Retina (tissue), 1 donor: ENCODE measurements around the gene AQP12A.

ENCODE experiments used
- DNase-seq: peaks from one replicate; pipeline ENCODE4 v3.0.0-alpha.2; 2016

AQP12A gene

DNA sequence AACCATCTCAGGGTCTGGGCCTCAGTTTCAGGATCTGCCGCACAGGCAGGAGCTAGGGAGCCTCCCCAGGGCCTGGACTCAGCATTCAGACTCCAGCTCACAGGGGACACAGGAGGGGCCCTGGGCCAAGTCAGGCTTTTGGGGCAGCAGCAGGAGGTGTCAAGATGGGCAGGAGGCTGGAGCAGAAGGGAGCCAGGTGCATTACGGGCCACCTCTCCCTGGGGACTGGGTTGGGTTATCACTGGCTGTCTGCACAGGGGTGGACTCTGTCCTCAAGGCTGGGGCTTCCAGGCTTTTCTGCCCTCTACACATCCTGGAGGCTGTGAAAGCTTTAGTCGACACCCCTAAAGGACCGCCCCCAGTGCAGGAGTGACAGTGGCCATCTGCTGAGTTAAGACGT lies 20.0 kb downstream of the AQP12A start:
- DNase-seq = no peak

DNA sequence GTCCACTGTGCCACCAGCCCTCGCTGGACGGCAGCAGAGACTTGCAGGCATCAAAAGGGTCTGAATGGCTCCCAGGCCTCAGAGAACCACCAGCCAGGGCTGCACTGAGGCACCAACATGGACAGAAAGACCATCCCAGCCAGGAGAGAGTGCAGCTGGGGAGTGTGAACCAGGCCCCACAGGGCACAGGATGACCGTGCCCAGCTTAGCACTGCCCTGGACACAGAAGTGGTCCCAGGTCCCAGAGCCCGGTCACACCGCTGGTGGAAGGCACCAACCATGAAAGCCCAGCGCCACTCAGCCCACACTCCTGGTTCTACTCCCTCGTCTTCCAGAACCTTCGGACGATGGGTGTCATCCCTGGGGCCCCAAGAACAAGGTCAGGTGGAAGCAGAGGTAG lies 20.5 kb downstream of the AQP12A start:
- no peak for DNase-seq

DNA sequence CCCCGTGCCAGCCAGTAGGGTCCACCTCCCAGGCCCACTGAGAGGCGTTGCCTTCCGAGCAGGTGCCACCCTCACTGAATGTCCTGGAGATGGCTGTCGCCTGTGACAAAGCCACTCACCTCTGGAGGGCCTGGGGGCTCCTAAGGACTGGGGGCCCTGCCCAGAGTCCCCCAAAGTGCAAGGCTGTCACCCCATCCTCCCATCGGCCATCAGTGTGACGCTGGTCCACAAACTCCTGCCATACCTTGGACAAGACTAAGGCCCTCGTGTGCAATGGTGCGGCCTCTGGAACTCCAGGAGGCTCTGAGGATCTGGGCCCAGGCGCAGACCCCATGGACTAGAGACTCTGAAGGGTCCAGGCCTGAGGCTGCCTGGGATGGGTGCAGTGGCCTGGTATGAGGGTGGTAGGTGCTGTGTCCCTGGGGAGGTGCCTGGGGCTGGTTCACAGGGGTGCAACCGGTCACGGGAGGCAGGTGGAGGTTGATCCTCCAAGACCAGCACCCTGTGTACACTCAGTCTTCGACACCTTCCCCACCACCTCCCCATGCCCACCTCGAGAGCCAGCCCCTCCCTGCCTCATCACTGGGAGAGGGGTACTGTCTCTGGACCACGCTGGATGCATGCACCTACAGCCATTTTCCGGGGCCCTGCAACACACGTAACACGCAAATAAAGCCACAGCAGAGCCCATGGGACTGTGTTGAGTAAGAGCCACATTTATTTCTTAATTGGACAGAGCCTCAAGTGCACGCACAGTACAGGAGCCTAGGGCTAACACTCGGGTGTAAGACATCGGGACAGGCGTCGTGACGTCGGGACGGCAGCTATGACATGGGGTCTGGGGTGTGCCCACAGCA lies 21.6 kb downstream of the AQP12A start:
- DNase-seq = no peak

DNA sequence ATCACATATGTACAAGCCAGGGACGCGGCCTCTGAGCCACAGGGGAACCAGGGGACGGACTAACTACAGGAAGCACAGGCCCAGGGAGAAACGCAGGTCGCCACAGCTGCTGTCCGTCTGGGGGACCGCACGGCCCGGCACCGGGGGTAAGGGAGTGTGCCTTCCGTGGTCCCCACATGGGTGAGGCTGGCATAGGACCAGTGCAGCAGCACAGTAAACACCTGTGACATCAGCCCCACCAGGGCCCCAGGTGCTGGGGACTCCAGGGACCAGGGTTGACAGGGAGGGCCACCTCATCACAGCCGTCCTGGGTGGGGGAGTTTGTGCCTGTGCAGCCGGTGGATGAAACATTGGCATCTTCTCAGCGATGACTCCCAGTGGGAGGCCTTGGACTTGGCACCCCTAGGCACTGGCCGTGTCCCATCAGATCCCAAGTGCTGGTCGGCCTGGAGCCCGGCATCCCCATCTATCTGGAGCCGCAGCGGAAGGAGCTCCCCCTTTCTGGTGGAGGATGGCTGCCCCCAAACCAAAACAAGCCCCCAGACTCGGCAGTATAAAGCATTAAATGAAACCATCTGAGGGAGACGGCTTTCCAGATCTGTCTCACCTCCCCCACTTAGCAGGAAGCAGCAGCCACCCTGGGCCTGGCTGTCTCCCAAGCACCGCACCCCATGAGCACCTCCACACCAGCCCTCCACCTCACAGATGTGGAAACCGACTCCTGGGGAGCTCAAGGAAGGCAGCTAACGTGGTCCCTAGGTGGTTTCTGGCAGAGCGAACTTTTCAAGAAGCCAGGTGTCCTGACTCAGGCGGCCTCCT lies 22.5 kb downstream of the AQP12A start:
- no peak for DNase-seq

DNA sequence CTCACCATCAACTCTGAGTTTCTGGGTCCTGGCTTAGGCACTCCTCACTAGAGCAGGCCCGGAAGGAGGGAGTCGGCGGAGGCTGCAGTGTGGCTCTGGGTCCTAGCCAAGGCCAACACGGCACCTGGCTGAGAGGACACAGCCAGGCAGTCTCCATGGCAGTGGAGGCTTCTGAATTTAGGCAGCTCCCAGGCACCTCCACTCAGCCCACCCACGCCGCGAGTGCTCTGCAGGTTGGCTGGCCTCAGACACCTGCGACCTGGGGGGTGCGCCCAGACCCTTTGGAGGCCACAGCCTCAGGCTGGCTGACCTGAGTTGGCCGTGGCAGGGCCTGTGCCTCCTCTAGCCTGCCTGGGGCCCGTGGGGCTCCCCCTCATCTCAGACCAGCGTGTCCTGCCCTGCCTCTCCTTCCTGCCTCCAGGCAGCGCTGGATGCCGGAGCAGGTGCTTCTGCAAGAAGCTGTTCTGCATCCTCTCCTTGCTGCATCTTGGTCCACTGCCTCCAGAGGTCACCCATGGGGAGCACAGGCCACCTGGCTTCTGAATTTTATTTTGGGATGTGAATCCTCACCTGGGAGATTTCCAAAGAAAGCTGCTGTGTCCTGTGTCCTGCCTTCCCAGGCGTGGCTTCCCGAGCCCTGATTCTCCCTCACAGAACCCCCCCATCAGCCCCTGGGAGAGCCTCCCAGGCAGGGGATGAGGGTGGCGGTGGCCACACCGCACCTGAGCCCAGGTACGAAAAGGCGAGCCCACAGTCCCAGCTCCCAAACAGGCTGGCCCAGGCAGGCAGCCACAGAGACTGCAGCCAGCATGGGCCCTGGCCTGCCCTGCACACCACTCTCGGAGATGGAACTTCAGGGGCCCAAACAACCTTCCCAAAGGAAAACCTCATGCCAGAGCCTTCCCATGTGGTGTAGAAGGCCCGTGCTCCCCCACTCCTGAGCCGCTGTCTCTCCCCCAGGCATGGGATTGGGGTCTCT lies 23.4 kb downstream of the AQP12A start:
- no peak for DNase-seq

DNA sequence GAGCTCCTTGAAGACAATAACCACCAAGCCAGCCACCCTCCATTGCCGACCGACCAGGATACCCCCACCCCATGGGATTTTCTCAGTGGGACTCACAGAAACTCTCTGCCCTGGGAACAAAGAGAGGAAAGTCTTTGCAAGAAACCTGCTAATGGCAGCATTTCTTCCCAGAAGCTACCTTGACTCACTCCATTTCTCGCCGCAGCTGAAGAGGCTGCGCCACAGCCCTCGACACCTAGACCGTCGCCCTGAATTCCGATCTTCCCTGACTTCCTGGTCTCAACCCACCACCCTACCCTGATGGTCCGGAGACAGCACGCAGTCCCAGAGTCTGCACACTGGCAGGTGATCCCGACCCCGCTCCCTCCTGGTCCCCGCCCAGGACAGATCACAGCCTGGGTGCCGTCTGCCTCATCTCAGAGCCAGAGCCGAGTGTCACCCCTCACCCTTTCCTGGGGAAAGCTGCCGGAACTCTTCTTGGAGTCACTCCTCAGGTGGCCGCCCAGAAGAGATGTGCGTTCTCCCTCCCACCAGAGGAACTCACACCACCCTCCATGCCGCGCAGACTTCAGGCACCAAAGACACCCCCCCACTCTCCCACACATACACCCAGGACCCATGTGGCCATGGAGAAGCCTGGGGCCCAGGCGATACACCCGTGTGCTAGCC lies 24.6 kb downstream of the AQP12A start:
- DNase-seq = no peak

DNA sequence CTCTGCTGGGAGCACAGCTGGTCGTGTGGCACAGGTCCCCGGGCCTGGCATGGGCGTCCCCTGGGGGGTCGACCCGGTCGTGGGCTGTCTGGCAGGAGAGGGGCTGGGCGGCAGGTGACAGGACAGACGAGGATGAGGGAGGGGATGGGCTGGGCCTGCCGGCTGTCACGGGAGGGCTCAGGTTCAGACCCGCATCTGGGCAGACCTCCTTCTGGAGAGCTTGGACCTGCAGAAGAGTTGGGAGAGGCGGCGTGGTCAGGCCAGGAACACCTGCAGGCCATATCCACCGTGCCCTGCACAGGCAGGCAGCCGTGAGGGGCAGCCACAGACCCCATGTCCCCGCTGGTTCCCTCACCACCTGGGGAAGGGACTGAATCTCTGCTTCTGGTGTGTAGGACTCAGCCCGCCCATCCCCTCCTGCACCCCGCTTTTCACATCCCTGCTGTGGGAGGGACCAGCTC lies 25.5 kb downstream of the AQP12A start:
- DNase-seq = no peak

DNA sequence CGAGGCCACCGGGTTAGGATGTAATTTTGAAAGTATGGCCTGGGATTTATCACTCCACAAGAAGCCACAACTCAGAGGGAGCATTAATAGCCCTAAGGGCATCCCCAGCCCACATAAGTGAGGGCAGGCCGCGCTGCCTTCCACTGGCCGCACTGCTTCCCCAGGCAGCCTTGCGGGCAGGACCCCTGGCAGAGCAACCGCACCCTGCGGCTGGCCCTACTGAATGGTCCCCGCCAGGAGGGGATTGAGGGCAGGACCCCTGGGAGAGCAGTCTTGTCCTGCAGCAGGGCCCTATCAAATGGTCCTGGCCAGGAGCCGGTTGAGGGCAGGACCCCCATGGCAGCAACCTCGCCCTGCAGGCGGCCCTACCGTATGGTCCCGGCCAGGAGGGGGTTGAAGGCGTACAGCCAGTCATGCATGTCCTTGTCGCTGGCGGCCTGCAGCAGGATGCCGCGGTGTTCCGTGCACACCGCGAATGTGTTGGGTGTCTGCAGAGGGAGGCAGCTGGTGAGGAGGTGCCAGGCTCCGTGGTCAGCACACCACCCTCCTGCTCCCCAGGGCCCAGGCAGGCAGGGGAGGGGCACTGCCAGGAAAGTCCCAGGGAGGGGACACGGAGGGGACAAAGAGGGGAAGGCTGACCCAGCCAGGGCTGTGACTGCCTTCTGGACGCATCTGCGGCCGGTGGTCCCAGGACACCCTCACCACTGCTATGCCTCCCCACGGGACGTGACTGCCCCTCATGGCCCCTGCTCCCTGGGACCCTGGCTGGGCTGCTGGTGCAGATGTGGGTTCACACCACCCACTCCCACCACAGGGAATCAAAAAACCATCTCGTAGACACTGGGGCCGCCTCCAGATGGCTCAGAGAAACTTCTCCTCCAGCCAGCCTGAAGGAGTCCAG lies 26.3 kb downstream of the AQP12A start:
- DNase-seq = no peak

DNA sequence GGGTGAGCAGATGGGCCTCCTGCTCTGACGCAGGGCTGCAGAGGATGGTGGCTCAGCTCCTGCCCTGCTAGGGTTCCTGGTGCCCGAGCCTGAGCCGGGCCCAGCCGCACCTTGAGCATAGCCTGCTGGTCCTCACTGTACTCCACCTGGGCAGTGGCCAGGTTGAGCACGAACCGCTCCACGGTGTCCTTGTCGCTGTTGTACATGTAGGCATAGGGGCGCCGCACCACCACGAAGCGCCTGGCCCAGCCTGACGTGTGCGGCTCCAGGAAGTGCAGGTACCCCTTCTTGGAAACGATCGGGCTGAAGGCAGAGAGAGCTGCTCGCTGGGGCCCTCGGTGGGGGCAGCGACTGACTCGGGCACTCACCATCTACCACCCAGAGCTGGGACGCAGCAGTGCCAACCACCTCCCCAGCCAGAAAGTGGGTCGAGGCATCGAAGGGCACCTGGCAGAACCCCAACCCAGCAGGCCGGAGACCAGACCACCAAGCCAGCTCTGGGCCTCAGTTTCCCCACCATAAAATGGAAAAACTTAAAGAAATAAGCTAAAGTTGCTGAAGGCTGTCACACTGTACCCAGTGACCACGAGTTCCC lies 27.3 kb downstream of the AQP12A start:
- no peak for DNase-seq

DNA sequence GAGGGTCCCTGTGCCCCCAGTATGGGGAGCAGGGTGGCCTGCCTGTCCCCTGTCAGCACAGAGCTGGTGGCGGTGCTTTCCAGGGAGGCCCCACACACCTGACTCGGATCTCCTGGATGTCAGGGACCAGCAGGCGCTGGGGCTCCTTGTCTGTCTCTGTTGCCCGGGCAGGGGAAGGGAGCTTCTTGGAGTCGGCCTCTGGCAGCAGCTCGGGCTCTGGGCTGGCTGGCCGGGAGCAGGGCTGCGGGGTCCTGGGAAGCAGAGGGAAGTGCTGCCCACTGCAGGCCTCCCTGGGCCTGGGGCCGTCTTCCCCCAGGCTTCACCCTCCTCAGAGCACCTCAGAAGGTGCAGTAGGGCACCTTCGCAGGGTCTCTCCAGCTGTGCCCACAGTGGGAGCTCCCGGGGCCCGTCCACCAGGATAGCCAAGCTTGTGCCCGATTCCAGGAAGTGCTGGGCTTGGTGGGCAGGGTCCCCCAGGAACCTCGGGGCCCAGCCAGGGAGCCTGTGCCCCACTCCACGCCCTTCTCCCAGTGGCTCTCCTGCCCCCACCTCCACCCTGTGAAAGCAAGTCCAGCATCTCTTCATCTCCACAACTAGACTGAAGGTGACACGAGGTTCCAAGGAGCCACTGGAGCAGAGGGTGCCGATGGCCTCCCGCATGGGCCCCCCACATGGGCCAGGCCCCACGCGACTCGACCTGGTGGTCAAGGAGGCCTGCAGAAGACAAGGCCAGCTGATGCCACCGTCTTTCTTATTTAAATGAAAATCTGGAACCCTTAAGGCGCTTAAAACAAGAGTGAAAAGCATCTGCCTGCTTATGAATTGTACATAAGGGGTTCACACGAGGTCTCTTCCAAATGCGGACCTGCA lies 28.2 kb downstream of the AQP12A start:
- no peak for DNase-seq

DNA sequence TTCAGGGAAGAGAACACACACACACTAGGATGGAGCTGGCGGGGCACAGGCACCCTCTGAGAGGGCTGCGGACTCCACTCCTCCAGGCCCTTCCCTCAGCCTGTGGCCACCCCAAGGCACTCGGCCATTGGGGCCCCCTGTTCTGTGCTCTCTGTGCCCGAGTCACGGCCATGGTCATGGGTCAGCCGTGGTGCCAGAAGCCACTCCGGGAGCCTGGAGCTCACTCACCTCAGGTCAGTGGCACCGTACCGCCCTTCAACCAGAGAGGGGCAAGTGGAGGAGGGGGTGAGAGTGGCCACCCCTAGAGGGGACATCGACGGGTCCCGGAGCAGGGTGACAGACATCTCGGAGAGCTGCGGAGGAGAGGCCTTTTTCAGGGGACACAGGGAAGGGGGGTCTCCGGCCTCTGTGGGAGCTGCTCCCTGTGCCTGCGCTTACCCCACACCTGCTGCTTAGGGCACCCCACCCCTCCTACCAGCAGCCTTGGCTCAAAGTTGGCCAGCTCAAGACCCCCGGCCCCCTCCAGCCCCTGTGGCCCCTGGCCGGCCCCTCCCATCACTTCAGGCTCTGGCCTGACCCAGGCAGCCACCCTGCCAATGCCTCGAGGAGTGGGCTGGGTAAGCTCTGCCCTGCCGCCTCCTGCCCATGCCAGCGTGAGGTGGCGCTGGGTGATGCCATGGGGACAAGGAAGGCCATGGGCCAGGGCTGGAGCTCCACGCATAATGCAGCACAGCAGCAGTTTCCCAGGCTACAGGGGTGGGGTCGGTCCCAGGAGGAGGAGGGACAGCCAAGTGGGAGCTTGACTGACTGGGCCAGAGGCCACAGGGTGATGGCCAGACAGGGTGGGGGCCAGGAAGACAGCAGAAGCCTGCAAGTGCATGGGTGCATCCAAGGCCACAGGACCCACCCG lies 29.3 kb downstream of the AQP12A start:
- DNase-seq = no peak

DNA sequence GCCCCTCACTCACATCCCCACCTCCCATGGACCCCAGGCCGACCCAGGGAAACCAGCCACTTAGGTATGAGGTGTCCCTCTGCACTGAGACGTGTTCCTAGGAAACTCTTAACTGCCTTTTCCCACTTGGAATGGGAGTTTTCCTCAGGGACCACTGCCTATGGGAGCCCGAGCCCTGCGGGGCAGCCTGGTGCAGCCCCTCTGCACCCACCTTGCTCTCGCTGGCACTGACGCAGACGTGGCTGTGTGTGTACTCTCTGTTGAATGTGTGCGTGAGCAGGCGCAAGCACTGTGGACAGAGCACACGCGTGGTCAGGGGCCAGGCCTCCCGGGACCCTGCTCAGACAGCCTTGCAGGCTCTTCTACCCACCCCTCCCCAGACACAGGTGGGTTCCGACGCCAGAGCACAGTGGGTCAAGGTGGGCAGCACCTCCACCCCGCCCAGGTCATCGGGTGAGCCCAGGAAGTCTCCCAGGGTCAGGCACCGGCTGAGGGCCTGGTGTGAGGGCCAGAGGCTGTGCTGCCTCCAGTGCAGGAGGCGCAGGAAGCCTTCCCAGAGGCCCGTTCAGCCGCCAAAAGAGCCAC lies 30.0 kb downstream of the AQP12A start:
- no peak for DNase-seq

DNA sequence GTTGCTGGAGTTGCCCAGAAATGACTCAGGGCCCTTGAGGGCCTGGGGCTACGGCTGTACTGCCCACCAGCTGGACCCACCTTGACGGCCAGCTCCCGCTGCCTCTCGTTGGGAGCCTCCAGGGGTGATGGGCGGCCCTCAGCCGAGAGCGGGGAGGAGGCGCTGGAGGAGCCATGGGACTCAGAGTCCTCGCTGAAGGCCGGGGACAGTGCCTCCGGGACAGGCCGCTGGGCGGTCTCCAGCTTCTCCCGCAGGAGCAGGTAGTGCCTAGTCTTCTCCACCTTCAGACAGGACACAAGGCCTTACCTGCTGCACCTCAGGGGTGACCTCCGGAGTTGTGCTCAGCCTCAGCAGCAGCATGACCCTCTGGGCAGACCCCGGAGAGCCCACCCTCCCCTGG lies 30.7 kb downstream of the AQP12A start:
- no peak for DNase-seq

DNA sequence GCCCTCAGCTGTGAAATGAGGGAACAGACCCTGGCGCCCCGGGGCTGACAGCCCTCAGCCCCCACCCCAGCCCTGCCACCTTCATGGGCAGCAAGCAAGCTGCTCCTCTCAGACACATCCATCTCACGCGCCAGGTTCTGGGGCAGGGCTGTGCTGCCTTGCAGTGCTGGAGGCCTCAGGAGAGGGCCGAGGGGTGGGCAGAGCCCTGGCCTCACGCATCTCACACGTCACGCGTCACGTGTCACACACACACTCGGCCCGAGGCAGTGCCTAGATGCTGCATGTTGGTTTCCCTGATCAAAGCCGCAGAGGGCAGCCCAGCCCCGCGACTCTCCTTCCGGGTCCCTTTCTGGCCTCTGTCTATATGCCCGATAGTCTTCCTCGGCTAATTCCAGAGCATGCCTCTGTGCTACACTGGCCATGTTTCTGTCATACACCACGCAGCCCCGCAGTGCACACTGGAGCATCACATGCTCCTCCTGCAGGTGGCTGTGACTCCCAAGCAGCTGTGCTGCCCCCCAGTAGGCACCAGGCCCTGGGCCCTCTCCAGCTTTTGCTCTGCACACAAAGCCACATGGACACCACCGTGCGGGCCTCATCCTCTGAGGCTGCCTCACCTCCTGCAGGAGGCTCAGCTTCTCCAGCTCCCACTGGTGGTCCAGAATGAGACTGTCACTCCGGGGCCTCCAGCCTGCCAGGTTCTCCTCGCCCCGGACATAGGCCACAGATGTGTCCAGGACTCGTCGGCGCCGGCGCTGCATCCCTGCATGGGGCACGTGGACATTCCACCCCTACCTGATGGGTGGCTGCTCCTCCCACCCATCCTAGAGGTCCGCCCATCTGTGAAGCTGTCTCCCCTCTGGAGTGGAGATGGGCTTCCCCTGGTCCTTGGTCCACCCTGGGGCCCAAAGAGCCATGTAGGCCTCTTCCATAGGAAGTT lies 31.4 kb downstream of the AQP12A start:
- DNase-seq = no peak

DNA sequence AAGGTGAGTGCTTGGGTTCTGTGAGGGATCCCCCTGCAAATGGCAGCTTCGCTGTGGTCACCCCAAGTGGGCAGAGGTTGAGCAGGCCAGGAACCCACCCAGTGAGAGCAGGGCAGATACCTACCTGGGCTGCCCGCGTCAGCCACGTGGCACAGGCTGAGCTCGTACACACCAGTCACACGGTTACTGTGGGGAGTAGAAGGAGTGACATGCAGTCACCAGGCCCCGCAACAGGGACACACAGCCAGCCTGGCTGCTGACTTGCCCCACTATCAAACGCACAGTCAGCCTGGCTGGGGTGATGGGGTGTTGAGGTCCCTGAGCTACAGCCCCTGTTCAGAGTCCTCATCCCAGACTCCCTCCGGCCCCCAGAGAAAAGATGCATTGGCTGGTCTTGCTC lies 32.2 kb downstream of the AQP12A start:
- no peak for DNase-seq

DNA sequence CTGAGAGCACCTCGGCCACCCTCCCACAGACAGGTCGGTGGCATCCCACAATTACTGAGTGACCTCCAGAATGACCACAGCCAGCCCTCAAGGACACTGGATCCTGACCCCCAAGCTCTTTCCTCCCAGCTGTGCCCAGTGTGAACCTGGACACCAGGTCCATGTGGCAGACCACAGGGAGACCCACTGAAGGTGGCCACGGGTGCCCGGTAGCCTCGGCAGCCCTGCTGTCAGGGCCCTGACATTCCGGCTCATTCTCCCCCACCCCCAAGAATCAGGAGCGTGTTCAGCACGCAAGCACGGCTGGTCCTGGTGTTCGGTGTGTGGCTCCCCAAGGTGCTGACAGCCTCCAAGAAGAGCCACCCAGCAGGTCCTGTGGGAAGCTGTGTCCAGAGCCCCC lies 32.8 kb downstream of the AQP12A start:
- DNase-seq = no peak

DNA sequence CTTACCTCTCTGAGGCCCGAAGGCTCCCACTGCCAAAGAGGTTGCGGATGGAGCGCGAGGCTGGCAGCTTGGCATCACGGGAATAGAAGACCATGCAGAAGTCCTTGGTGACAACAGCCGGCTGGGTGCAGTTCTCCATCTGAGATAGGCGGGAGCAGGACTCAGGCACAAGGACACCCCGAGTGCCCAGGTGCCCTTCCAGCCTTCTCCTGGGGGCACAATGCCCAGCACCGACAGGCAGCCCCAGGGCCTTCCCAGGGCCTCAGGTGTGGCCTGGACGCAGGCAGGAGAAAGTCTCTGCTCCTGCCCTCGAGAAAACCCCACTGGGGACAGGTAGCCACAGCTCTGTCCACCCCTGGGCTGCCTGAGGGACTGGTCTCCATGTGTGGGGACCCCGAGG lies 33.6 kb downstream of the AQP12A start:
- DNase-seq = no peak
